Lower leg skin (tissue), 3 donors: Measurements from ENCODE around the gene PRKCZ.

Source experiments
- POLR2A ChIP-seq, 2 donors: fragments of 450-650 bp; IDR thresholded peaks; one replicate each; pipeline ENCODE4 v1.6.1; 2016 to 2017; ENCODE audit warnings: antibody characterized with exemption in 2 of 2, mild to moderate bottlenecking in 1 of 2, moderate library complexity in 1 of 2
- TF ChIP-seq, protein P1 (sequence below), 3 donors: fragments of 450-650 bp; IDR thresholded peaks; one replicate each; pipeline ENCODE4 v1.5.1; 2016; ENCODE audit warnings: antibody characterized with exemption in 3 of 3, mild to moderate bottlenecking in 3 of 3, moderate library complexity in 2 of 3

DNA sequence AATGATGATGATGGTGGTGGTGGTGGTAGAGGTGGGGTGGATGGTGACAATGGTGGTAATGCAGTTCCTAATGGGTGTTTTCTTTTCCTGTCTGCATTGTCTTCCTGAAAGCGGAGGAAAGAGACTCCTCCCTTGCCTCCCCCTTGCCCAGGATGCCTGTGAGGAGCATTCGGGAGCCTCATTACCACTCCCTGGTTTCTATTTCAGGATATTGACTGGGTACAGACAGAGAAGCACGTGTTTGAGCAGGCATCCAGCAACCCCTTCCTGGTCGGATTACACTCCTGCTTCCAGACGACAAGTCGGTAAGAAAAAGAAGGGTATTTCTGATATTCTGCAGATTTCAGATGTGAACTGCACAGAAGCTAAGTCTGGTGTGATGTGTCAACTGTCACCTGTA is 105.6 kb downstream of the PRKCZ start:
- TF ChIP-seq, protein P1, sequence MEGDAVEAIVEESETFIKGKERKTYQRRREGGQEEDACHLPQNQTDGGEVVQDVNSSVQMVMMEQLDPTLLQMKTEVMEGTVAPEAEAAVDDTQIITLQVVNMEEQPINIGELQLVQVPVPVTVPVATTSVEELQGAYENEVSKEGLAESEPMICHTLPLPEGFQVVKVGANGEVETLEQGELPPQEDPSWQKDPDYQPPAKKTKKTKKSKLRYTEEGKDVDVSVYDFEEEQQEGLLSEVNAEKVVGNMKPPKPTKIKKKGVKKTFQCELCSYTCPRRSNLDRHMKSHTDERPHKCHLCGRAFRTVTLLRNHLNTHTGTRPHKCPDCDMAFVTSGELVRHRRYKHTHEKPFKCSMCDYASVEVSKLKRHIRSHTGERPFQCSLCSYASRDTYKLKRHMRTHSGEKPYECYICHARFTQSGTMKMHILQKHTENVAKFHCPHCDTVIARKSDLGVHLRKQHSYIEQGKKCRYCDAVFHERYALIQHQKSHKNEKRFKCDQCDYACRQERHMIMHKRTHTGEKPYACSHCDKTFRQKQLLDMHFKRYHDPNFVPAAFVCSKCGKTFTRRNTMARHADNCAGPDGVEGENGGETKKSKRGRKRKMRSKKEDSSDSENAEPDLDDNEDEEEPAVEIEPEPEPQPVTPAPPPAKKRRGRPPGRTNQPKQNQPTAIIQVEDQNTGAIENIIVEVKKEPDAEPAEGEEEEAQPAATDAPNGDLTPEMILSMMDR (IDR thresholded peaks at IDR 0.05), result no peak
- TF ChIP-seq POLR2A (IDR thresholded peaks at IDR 0.05), result no peak
